HCT116 (cell line): Measurements from ENCODE around the gene CBX8. TPM values are rescaled to one million over a fixed set of nuclear protein-coding genes. Genes with fewer than 3 reads are reported as not detected.

Experiments
- ATAC-seq: fragments of 200-7000 bp; cut with Tn5 transposase; 2 replicates; pipeline ENCODE4 v1.9.1; 2020; ENCODE audit warnings: mild to moderate bottlenecking, moderate library complexity
- BruUV-seq: library from RNA; stranded (reverse); fragments of 400-500 nt; replicated peaks from 2 replicates; lab custom pipeline; 2021; lab: Mats Ljungman, UMichigan
- CTCF ChIA-PET: fragments of 300-600 bp; sonication (Branson Sonifier 250); formaldehyde crosslinking; loops from one replicate; lab custom pipeline; 2021; ENCODE audit warnings: antibody characterized with exemption; lab: Charles Lee
- POLR2A ChIA-PET: fragments of 300-600, 350-600 bp; sonication (Branson Sonifier 250); formaldehyde crosslinking; loops from one replicate; lab custom pipeline; 2021; ENCODE audit warnings: antibody characterized with exemption; lab: Charles Lee
- RAD21 ChIA-PET, 2 experiments: fragments of 300-600 bp; sonication (Branson Sonifier 250); formaldehyde crosslinking; loops; one replicate each; lab custom pipeline; 2023; ENCODE audit warnings: low total read pairs in 2 of 2; ENCODE audit not compliant: uncharacterized antibody in 2 of 2, unreplicated experiment in 2 of 2, low non-redundant PET in 1 of 2; lab: Charles Lee
- DNase-seq: peaks from one replicate; pipeline ENCODE4 v3.0.0-alpha.2; 2010; ENCODE audit warnings: low read depth, low spot score
- H2AFZ ChIP-seq: fragments of 200-600 bp; shearing (Covaris generic), sonication (generic); 2 replicates; pipeline ENCODE4 v1.6.1; 2017; ENCODE audit warnings: low read depth, mixed run types, mixed read lengths, antibody characterized with exemption, low read length; ENCODE audit not compliant: poor library complexity, severe bottlenecking
- H3K27ac ChIP-seq: 2 replicates; pipeline ENCODE4 v1.5.1; 2012; ENCODE audit warnings: low read depth, low read length
- H3K27me3 ChIP-seq: fragments of 200-600 bp; sonication (generic); 2 replicates; pipeline ENCODE4 v1.6.1; 2016; ENCODE audit warnings: mixed run types, low read length, mixed read lengths; ENCODE audit not compliant: insufficient read depth
- H3K36me3 ChIP-seq, 2 experiments: fragments of 200-500 bp in 1 of 2; fragments of 200-600 bp in 1 of 2; sonication (Bioruptor generic) in 1 of 2; sonication (generic) in 1 of 2; 2 replicates each; pipeline versions ENCODE4 v1.5.1 to v1.6.1; 2014 to 2016; ENCODE audit warnings: low read length in 2 of 2, inconsistent platforms in 1 of 2, mixed read lengths in 1 of 2, mixed run types in 1 of 2; ENCODE audit not compliant: insufficient read depth in 2 of 2, control insufficient read depth in 1 of 2
- H3K4me1 ChIP-seq, 2 experiments: fragments of 200-600 bp in 1 of 2; sonication (generic) in 1 of 2; 2 replicates each; pipeline versions ENCODE4 v1.5.1 to v1.6.1; 2012 to 2017; ENCODE audit warnings: low read length in 2 of 2, inconsistent platforms in 1 of 2, mild to moderate bottlenecking in 1 of 2, mixed read lengths in 1 of 2, mixed run types in 1 of 2, moderate library complexity in 1 of 2; ENCODE audit not compliant: insufficient read depth in 2 of 2, control insufficient read depth in 1 of 2
- H3K4me2 ChIP-seq: fragments of 200-600 bp; sonication (generic); 2 replicates; pipeline ENCODE4 v1.6.1; 2017; ENCODE audit warnings: mixed run types, low read length, mixed read lengths
- H3K4me3 ChIP-seq, 2 experiments: fragments of 200-600 bp in 1 of 2; sonication (generic) in 1 of 2; replicated peaks in 1 of 2; 2 replicates each; pipeline ENCODE4 v1.5.1; 2011 to 2016; ENCODE audit warnings: low read length in 2 of 2, control low read depth in 1 of 2, low read depth in 1 of 2, mild to moderate bottlenecking in 1 of 2, mixed read lengths in 1 of 2, mixed run types in 1 of 2
- H3K79me2 ChIP-seq: fragments of 200-600 bp; sonication (generic); 2 replicates; pipeline ENCODE4 v1.6.1; 2017; ENCODE audit warnings: mild to moderate bottlenecking, mixed run types, low read length, moderate library complexity, mixed read lengths; ENCODE audit not compliant: insufficient read depth
- H3K9ac ChIP-seq: fragments of 200-600 bp; sonication (generic); 2 replicates; pipeline ENCODE4 v1.6.1; 2016; ENCODE audit warnings: low read length, mixed read lengths
- H3K9me2 ChIP-seq: fragments of 200-600 bp; sonication (generic), shearing (Covaris generic); 2 replicates; pipeline ENCODE4 v1.6.1; 2017; ENCODE audit warnings: mixed run types, mild to moderate bottlenecking, moderate library complexity; ENCODE audit not compliant: insufficient read depth
- H3K9me3 ChIP-seq, 2 experiments: fragments of 200-500 bp in 1 of 2; fragments of 200-600 bp in 1 of 2; sonication (Bioruptor generic) in 1 of 2; sonication (generic) in 1 of 2; 2 replicates each; pipeline ENCODE4 v1.6.1; 2014 to 2017; ENCODE audit warnings: low read length in 2 of 2, mixed read lengths in 2 of 2, inconsistent platforms in 1 of 2, low read depth in 1 of 2, mild to moderate bottlenecking in 1 of 2, mixed run types in 1 of 2, moderate library complexity in 1 of 2; ENCODE audit not compliant: control insufficient read depth in 1 of 2, insufficient read depth in 1 of 2
- H4K20me1 ChIP-seq: fragments of 200-600 bp; sonication (generic), shearing (Covaris generic); 2 replicates; pipeline ENCODE4 v1.6.1; 2017; ENCODE audit warnings: mixed run types, mild to moderate bottlenecking, moderate library complexity; ENCODE audit not compliant: insufficient read depth
- CBX3 ChIP-seq: IDR thresholded peaks from 2 replicates; pipeline ENCODE4 v1.6.1; 2012; ENCODE audit warnings: low read depth
- CEBPB ChIP-seq: IDR thresholded peaks from 2 replicates; pipeline ENCODE4 v1.6.1; 2012; ENCODE audit warnings: low read depth
- EGR1 ChIP-seq: IDR thresholded peaks from 2 replicates; pipeline ENCODE4 v1.6.1; 2012; ENCODE audit warnings: low read depth
- ELF1 ChIP-seq: IDR thresholded peaks from 2 replicates; pipeline ENCODE4 v1.6.1; 2012; ENCODE audit warnings: low read depth, borderline replicate concordance
- EZH2 ChIP-seq: fragments of 200-600 bp; sonication (generic); IDR thresholded peaks from 2 replicates; pipeline ENCODE4 v1.6.1; 2017; ENCODE audit warnings: antibody characterized with exemption, mixed run types
- FOSL1 ChIP-seq: IDR thresholded peaks from 2 replicates; pipeline ENCODE4 v1.6.1; 2012; ENCODE audit warnings: low read depth
- JUND ChIP-seq: IDR thresholded peaks from 2 replicates; pipeline ENCODE4 v1.6.1; 2012
- POLR2AphosphoS5 ChIP-seq: IDR thresholded peaks from 2 replicates; pipeline ENCODE4 v1.6.1; 2011; ENCODE audit warnings: mild to moderate bottlenecking, low read depth, low read length, moderate library complexity
- RAD21 ChIP-seq: IDR thresholded peaks from 2 replicates; pipeline ENCODE4 v1.6.1; 2012; ENCODE audit warnings: low read depth, mild to moderate bottlenecking
- REST ChIP-seq: IDR thresholded peaks from 2 replicates; pipeline ENCODE4 v1.6.1; 2012; ENCODE audit warnings: low read depth
- SIN3A ChIP-seq: IDR thresholded peaks from 2 replicates; pipeline ENCODE4 v1.6.1; 2012; ENCODE audit warnings: low read depth
- SP1 ChIP-seq: IDR thresholded peaks from 2 replicates; pipeline ENCODE4 v1.6.1; 2012; ENCODE audit warnings: low read depth
- TCF7L2 ChIP-seq: IDR thresholded peaks from 2 replicates; pipeline ENCODE4 v1.7.0; 2011; ENCODE audit warnings: borderline replicate concordance, inconsistent platforms; ENCODE audit not compliant: insufficient read depth, insufficient read length; ENCODE audit errors: extremely low read depth
- YY1 ChIP-seq: IDR thresholded peaks from 2 replicates; pipeline ENCODE4 v1.6.1; 2011; ENCODE audit warnings: low read length, low read depth, moderate library complexity, mild to moderate bottlenecking; ENCODE audit not compliant: insufficient replicate concordance; ENCODE audit errors: extremely low read depth
- ZFX ChIP-seq: fragments of 450-650 bp; IDR thresholded peaks from 2 replicates; pipeline ENCODE4 v1.6.1; 2017
- ZNF274 ChIP-seq: fragments of 200-500 bp; sonication (Bioruptor generic); IDR thresholded peaks from 2 replicates; pipeline ENCODE4 v1.6.1; 2014; ENCODE audit warnings: mild to moderate bottlenecking, low read depth, low read length, inconsistent platforms
- intact Hi-C: fragments of 100-400 bp; cut with micrococcal nuclease; formaldehyde crosslinking; loops from 2 replicates; pipeline ENCODE4 v1.10.0; 2022
- total RNA-seq: library from RNA; stranded (reverse); gene quantifications from one replicate; pipeline ENCODE4 v1.2.1, GENCODE V29; 2021; ENCODE audit not compliant: unreplicated experiment
- TF ChIP-seq, protein P1 (sequence below): IDR thresholded peaks from 2 replicates; pipeline ENCODE4 v1.6.1; 2012

CBX8 gene
- total RNA-seq, 1 experiment from 2014 or later = 29.0 TPM

GRCh38 chr17:79794659-79795511 lies 2.0 kb downstream of the CBX8 start:
- ATAC-seq = no peak
- ChIA-PET CTCF (interaction anchor here (1.0 to 1.3 kb wide), 2 partner anchors 16 to 176 kb away, joined by 3 to 4 read pairs; no protein-coding TSS in a partner anchor), RAD21 (no interaction called here), POLR2A (interaction anchor here (0.8 kb wide), 1 partner anchor 45 kb away, joined by 4 read pairs; the partner anchor contains the start of gene CBX4)
- no peak overlapping the region for H3K4me2 ChIP-seq
- no peak overlapping the region for H2AFZ ChIP-seq
- DNase-seq = no peak
- no TSS peak for BruUV-seq
- no peaks in the 10 kb centered on the region for H3K9me3 ChIP-seq
- H3K9ac ChIP-seq = no peak overlapping the region
- intact Hi-C loops = no loop called here
- H4K20me1 ChIP-seq = no peaks in the 10 kb centered on the region
- H3K27me3 ChIP-seq = no peaks in the 10 kb centered on the region
- H3K36me3 ChIP-seq = peaks cover 10 to 18% of the 10 kb centered on the region in 2 experiments; a peak in 2 of 4 replicates
- H3K4me1 ChIP-seq = peaks cover 34 to 46% of the 10 kb centered on the region in 2 experiments
- H3K9me2 ChIP-seq = no peaks in the 10 kb centered on the region
- peaks cover 18% of the 10 kb centered on the region; the same call in 1 of the 2 replicates for H3K79me2 ChIP-seq
- no peak overlapping the region for H3K4me3 ChIP-seq
- H3K27ac ChIP-seq = peak overlapping the region; percentile 4; the same call in 1 of the 2 replicates
- TF ChIP-seq JUND = no peak
- TF ChIP-seq POLR2AphosphoS5 = no peak
- no peak for TF ChIP-seq EGR1
- TF ChIP-seq ZNF274 = no peak
- no peak for TF ChIP-seq CEBPB

DNA sequence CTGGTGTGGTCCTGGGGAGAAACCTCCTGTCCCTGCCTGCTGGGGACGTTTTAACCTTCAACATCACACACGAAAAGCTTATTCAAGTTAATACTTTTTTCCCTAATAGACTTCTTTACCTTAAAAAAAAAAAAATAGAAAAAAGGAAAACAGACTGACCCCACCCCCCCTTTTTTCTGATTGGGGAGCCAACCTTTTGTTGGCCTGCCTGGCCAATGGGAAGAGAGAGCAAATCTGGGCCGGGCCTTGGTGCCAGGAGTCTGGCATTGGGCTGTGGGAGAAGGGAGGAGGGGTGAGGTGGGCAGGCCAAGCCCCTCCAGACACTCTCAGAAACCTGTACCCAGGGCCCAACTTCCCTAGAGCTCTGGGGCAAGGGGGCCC lies 3.0 kb downstream of the CBX8 start:
- ChIA-PET RAD21 (no interaction called here), CTCF (no interaction called here), POLR2A (interaction anchor here (0.8 kb wide), 1 partner anchor 46 kb away, joined by 4 read pairs; the partner anchor contains the start of gene CBX4)
- no TSS peak for BruUV-seq
- H4K20me1 ChIP-seq = no peaks in the 10 kb centered on the region
- peaks cover 18% of the 10 kb centered on the region; the same call in 1 of the 2 replicates for H3K79me2 ChIP-seq
- H3K4me2 ChIP-seq = peak overlapping the region; percentile 10; the same call in 1 of the 2 replicates
- no peak overlapping the region for H3K9ac ChIP-seq
- H3K9me3 ChIP-seq = no peaks in the 10 kb centered on the region
- peaks cover 31 to 46% of the 10 kb centered on the region in 2 experiments for H3K4me1 ChIP-seq
- H3K9me2 ChIP-seq = no peaks in the 10 kb centered on the region
- no peak overlapping the region for H2AFZ ChIP-seq
- DNase-seq = peak; percentile 26
- no peaks in the 10 kb centered on the region for H3K27me3 ChIP-seq
- no peak for ATAC-seq
- no peak overlapping the region; the same call in 1 of the 2 replicates for H3K27ac ChIP-seq
- intact Hi-C loops = no loop called here
- no peak for TF ChIP-seq ELF1
- TF ChIP-seq YY1 = no peak
- no peak for TF ChIP-seq TCF7L2
- no peak for TF ChIP-seq EZH2
- TF ChIP-seq FOSL1 = no peak
- no peak for TF ChIP-seq POLR2AphosphoS5
- no peak for TF ChIP-seq SIN3A
- no peak for TF ChIP-seq ZFX
- no peak for TF ChIP-seq CBX3
- no peak for TF ChIP-seq SP1
- TF ChIP-seq RAD21 = no peak
- no peak for TF ChIP-seq REST
- no peak for TF ChIP-seq CEBPB
- TF ChIP-seq, protein P1, sequence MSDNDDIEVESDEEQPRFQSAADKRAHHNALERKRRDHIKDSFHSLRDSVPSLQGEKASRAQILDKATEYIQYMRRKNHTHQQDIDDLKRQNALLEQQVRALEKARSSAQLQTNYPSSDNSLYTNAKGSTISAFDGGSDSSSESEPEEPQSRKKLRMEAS = no peak
- no peak overlapping the region for H3K4me3 ChIP-seq
- peaks cover 10 to 18% of the 10 kb centered on the region in 2 experiments; a peak in 2 of 4 replicates for H3K36me3 ChIP-seq
